Upper lobe of left lung (tissue), 6 donors: ENCODE results near the gene KCTD4. TPM values are rescaled to one million over a fixed set of nuclear protein-coding genes. Genes with fewer than 3 reads are reported as not detected.
A peak's percentile ranks its signal among the peaks of the same experiment; 100 is the strongest.

Experiments used
- ATAC-seq, 2 donors: fragments of 200-7000 bp; cut with Tn5 transposase; one replicate each; pipeline ENCODE4 v1.9.1; 2022; ENCODE audit warnings: mild to moderate bottlenecking in 2 of 2, moderate library complexity in 2 of 2; ENCODE audit not compliant: low FRiP score in 2 of 2
- DNase-seq, 2 donors: peaks; one replicate each; pipeline ENCODE4 v3.0.0-alpha.2; 2019 to 2020
- H3K27ac ChIP-seq, 4 donors: fragments of 200-600 bp; sonication (generic); one replicate each; pipeline ENCODE4 v1.5.1; 2016 to 2019
- H3K27me3 ChIP-seq, 4 donors: fragments of 200-600 bp; sonication (generic); one replicate each; pipeline ENCODE4 v1.5.1; 2017 to 2019
- H3K36me3 ChIP-seq, 4 donors: fragments of 200-600 bp; sonication (generic); one replicate each; pipeline ENCODE4 v1.5.1; 2016 to 2019
- H3K4me1 ChIP-seq, 4 donors: fragments of 200-600 bp; sonication (generic); one replicate each; pipeline ENCODE4 v1.5.1; 2018 to 2019
- H3K4me3 ChIP-seq, 4 donors: fragments of 200-600 bp; sonication (generic); one replicate each; pipeline ENCODE4 v1.5.1; 2017 to 2019; ENCODE audit warnings: mild to moderate bottlenecking in 2 of 4, moderate library complexity in 1 of 4
- H3K9me3 ChIP-seq, 4 donors: fragments of 200-600 bp; sonication (generic); one replicate each; pipeline ENCODE4 v1.5.1; 2018 to 2019
- CTCF ChIP-seq, 6 experiments: fragments of 450-650 bp in 4 of 6; fragments of 200-600 bp in 2 of 6; sonication (generic) in 2 of 6; IDR thresholded peaks; one replicate each; pipeline ENCODE4 v1.5.1; 2016 to 2019; ENCODE audit warnings: antibody characterized with exemption in 6 of 6
- EP300 ChIP-seq, 4 donors: sonication (generic); formaldehyde crosslinking; IDR thresholded peaks; one replicate each; pipeline ENCODE4 v1.5.1; 2017; ENCODE audit warnings: antibody characterized with exemption in 4 of 4, control low read depth in 2 of 4
- POLR2A ChIP-seq, 4 donors: fragments of 450-650 bp; IDR thresholded peaks; one replicate each; pipeline ENCODE4 v1.5.1; 2016 to 2017; ENCODE audit warnings: antibody characterized with exemption in 4 of 4, mild to moderate bottlenecking in 2 of 4
- POLR2AphosphoS5 ChIP-seq, 2 donors: sonication (generic); formaldehyde crosslinking; IDR thresholded peaks; one replicate each; pipeline ENCODE4 v1.5.1; 2017; ENCODE audit warnings: antibody characterized with exemption in 2 of 2
- WGBS, 2 donors: methylation state at CpG; one replicate each; pipeline ENCODE4 v1.1.5; 2017 to 2018; 5-methylcytosine and 5-hydroxymethylcytosine counted together
- total RNA-seq, 6 donors: library from RNA; depleted of rRNA in 4 of 6; stranded (reverse); fragments of >200 nt in 4 of 6; gene quantifications; one replicate each; pipeline versions ENCODE4 v1.1.0 to v1.2.1, GENCODE V29; 2016 to 2021
- donor health status: DM: no; HTN: no; CAD: no; lungs with moderate emphysema.
- donor health status: DM: no; HTN: yes; CAD: no; lungs with severe emphysema.

The KCTD4 gene
- total RNA-seq, 6 donors from 2014 or later = not detected

DNA sequence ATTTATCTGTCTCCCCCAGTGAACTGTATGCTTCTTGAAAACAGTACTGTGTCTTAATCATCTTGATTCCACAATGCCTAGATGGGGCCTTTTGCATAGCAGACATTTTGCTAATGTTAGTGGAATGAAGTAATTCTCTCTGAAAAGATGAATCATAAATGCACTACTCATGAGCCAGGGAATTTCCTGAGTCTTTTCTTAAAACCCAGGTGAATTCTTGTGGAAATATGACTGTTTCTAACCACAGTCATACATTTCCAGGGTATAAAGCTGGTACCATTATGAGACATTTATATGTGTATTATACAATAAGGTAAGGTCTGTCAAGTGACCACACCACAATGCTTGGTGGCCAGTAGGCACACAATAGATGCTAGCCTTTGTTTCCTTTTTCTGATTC, 5.5 kb upstream of the KCTD4 start:
- Histone ChIP-seq H3K9me3 (no peaks in the 10 kb centered on the region), H3K27me3 (no peaks in the 10 kb centered on the region), H3K27ac (peak overlapping the region in 1 of 4 donors; percentile 36), H3K4me3 (no peak overlapping the region), H3K36me3 (no peaks in the 10 kb centered on the region), H3K4me1 (peaks cover 0 to 13% (median 6%) of the 10 kb centered on the region in 4 donors)
- TF ChIP-seq POLR2AphosphoS5 (IDR thresholded peaks at IDR 0.05) (no peak), EP300 (IDR thresholded peaks at IDR 0.05) (no peak), POLR2A (IDR thresholded peaks at IDR 0.05) (no peak), CTCF (IDR thresholded peaks at IDR 0.05) (no peak)
- DNase-seq = no peak
- ATAC-seq = peak in 1 of 2 donors; percentile 86

- H3K27me3 ChIP-seq = no peaks in the 10 kb centered on the region
- peaks cover 0 to 13% (median 6%) of the 10 kb centered on the region in 4 donors for H3K4me1 ChIP-seq
- H3K4me3 ChIP-seq = no peak overlapping the region
- H3K9me3 ChIP-seq = no peaks in the 10 kb centered on the region
- DNase-seq = no peak
- H3K27ac ChIP-seq = no peak overlapping the region
- TF ChIP-seq POLR2A (IDR thresholded peaks at IDR 0.05) (no peak), POLR2AphosphoS5 (IDR thresholded peaks at IDR 0.05) (no peak), CTCF (IDR thresholded peaks at IDR 0.05) (no peak), EP300 (IDR thresholded peaks at IDR 0.05) (no peak)
- WGBS, 2 donors = 74 to 75% methylated on average over 5 of the region's 5 CpGs
- ATAC-seq = no peak
- H3K36me3 ChIP-seq = no peaks in the 10 kb centered on the region
Observed at GRCh38 chr13:45205124-45205523, 4.3 kb upstream of the KCTD4 start.

DNA sequence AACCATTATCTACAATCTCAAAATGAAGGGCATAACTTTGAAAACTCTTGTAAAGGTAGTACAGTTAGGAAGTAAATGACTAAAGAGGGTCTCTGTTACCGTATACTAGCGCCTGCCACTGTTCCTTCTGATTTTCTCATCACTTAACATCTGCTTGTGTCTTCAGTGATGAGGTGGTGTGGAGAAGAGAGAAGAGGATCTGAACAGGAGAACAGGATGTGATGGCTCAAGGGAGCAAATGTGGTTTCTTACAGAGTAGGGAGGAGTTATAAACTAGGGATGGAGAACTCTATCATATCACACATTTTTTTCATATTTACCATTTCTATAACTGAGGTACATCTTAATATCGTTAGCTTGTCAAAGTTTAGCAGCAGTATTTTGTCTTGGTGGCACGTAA, 1.1 kb downstream of the KCTD4 start:
- H3K27me3 ChIP-seq = no peaks in the 10 kb centered on the region
- ATAC-seq (no peak), DNase-seq (no peak)
- no peak overlapping the region for H3K4me3 ChIP-seq
- WGBS, 2 donors = 83 to 91% methylated on average over 4 of the region's 4 CpGs
- no peaks in the 10 kb centered on the region for H3K36me3 ChIP-seq
- H3K9me3 ChIP-seq = no peaks in the 10 kb centered on the region
- TF ChIP-seq POLR2A (IDR thresholded peaks at IDR 0.05) = no peak
- TF ChIP-seq EP300 (IDR thresholded peaks at IDR 0.05) = no peak
- no peak for TF ChIP-seq CTCF (IDR thresholded peaks at IDR 0.05)
- no peak for TF ChIP-seq POLR2AphosphoS5 (IDR thresholded peaks at IDR 0.05)
- peaks cover 0 to 11% (median 8%) of the 10 kb centered on the region in 4 donors for H3K4me1 ChIP-seq
- no peak overlapping the region for H3K27ac ChIP-seq

DNA sequence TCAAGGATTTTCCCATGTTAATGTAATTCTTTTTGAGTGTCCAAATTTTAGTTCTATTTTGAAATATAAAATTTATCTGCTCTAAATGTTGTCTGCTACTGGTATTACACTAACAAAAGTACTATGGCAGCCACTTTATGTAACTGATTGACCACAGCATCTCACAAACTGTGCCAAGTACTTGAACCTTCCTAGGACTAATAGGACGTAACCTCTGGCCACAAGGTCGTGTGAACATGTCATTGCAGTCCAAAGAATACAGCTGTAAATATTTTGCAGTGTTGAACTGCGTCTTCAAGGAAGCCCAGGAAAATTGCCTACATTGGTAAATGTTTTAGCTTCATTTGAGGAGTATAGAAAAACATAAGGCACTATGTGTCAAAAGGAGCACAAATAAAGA, 1.9 kb downstream of the KCTD4 start:
- no peak overlapping the region for H3K4me3 ChIP-seq
- no peaks in the 10 kb centered on the region for H3K27me3 ChIP-seq
- no peak for DNase-seq
- 67 to 82% methylated on average over 3 of the region's 3 CpGs for WGBS, 2 donors
- no peak for ATAC-seq
- H3K36me3 ChIP-seq = no peaks in the 10 kb centered on the region
- TF ChIP-seq CTCF (IDR thresholded peaks at IDR 0.05) (no peak), EP300 (IDR thresholded peaks at IDR 0.05) (no peak), POLR2A (IDR thresholded peaks at IDR 0.05) (no peak)
- H3K4me1 ChIP-seq = peaks cover 0 to 11% (median 8%) of the 10 kb centered on the region in 4 donors
- no peaks in the 10 kb centered on the region for H3K9me3 ChIP-seq
- H3K27ac ChIP-seq = no peak overlapping the region

GRCh38 chr13:45198041-45198440, 2.8 kb downstream of the KCTD4 start:
- WGBS, 2 donors = 61 to 66% methylated on average over 2 of the region's 2 CpGs
- Histone ChIP-seq H3K27ac (no peak overlapping the region), H3K9me3 (no peaks in the 10 kb centered on the region), H3K27me3 (no peaks in the 10 kb centered on the region), H3K4me1 (peaks cover 0 to 11% (median 8%) of the 10 kb centered on the region in 4 donors), H3K36me3 (no peaks in the 10 kb centered on the region), H3K4me3 (no peak overlapping the region)
- ATAC-seq (no peak), DNase-seq (no peak)
- TF ChIP-seq POLR2AphosphoS5 (IDR thresholded peaks at IDR 0.05) = no peak
- no peak for TF ChIP-seq POLR2A (IDR thresholded peaks at IDR 0.05)
- no peak for TF ChIP-seq CTCF (IDR thresholded peaks at IDR 0.05)
- TF ChIP-seq EP300 (IDR thresholded peaks at IDR 0.05) = no peak
